CD14-positive monocyte (primary cell): ENCODE data around the gene ACSL3. TPM values are rescaled to one million over a fixed set of nuclear protein-coding genes. Genes with fewer than 3 reads are reported as not detected.

Experiments used
- DNase-seq, 3 donors: peaks; one replicate each; pipeline ENCODE4 v3.0.0-alpha.2; 2011 to 2022
- H2AFZ ChIP-seq: 2 replicates; pipeline ENCODE4 v1.6.0; 2012; ENCODE audit warnings: mild to moderate bottlenecking, low read depth, low read length, inconsistent platforms; ENCODE audit not compliant: insufficient read depth, poor library complexity, severe bottlenecking
- H3K27ac ChIP-seq, 2 donors: 1 replicate in 1 of 2; 2 replicates in 1 of 2; pipeline ENCODE4 v1.5.1; 2012 to 2013; ENCODE audit warnings: low read length in 2 of 2, control low read depth in 1 of 2, inconsistent platforms in 1 of 2, low read depth in 1 of 2, mild to moderate bottlenecking in 1 of 2
- H3K27me3 ChIP-seq, 2 donors: one replicate each; pipeline versions ENCODE4 v1.6.0 to v1.6.1; 2011 to 2013; ENCODE audit warnings: low read length in 2 of 2; ENCODE audit not compliant: control insufficient read depth in 2 of 2, insufficient read depth in 2 of 2
- H3K36me3 ChIP-seq, 2 donors: replicated peaks in 1 of 2; 1 replicate in 1 of 2; 2 replicates in 1 of 2; pipeline versions ENCODE4 v1.5.1 to v1.6.1; 2012 to 2013; ENCODE audit warnings: low read length in 2 of 2, control low read depth in 1 of 2, inconsistent platforms in 1 of 2, mild to moderate bottlenecking in 1 of 2; ENCODE audit not compliant: insufficient read depth in 2 of 2, control insufficient read depth in 1 of 2
- H3K4me1 ChIP-seq, 2 donors: 1 replicate in 1 of 2; 2 replicates in 1 of 2; pipeline versions ENCODE4 v1.5.1 to v1.6.1; 2012 to 2013; ENCODE audit warnings: low read length in 2 of 2, control low read depth in 1 of 2, inconsistent platforms in 1 of 2, mild to moderate bottlenecking in 1 of 2, moderate library complexity in 1 of 2; ENCODE audit not compliant: insufficient read depth in 2 of 2, control insufficient read depth in 1 of 2
- H3K4me2 ChIP-seq: replicated peaks from 2 replicates; pipeline ENCODE3; 2012; ENCODE audit warnings: low read length, moderate library complexity, mild to moderate bottlenecking; ENCODE audit not compliant: poor library complexity, severe bottlenecking; ENCODE audit errors: extremely low read depth
- H3K4me3 ChIP-seq, 3 experiments: fragments of 200-600 bp in 1 of 3; sonication (generic) in 1 of 3; replicated peaks in 1 of 3; 1 replicate in 2 of 3; 2 replicates in 1 of 3; pipeline ENCODE4 v1.5.1; 2011 to 2013; ENCODE audit warnings: low read length in 3 of 3, mild to moderate bottlenecking in 3 of 3, control low read depth in 2 of 3, low read depth in 2 of 3, inconsistent platforms in 1 of 3, moderate library complexity in 1 of 3
- H3K79me2 ChIP-seq: 2 replicates; pipeline ENCODE4 v1.6.0; 2012; ENCODE audit warnings: mild to moderate bottlenecking, control low read depth, inconsistent platforms, low read length, moderate library complexity; ENCODE audit not compliant: insufficient read depth
- H3K9ac ChIP-seq: 2 replicates; pipeline ENCODE4 v1.6.0; 2017; ENCODE audit warnings: low read length, mild to moderate bottlenecking; ENCODE audit not compliant: insufficient read depth, poor library complexity, severe bottlenecking
- H3K9me3 ChIP-seq, 2 donors: replicated peaks in 1 of 2; 1 replicate in 1 of 2; 2 replicates in 1 of 2; pipeline versions ENCODE4 v1.5.1 to v1.6.1; 2012 to 2013; ENCODE audit warnings: low read length in 2 of 2, control low read depth in 1 of 2; ENCODE audit not compliant: control insufficient read depth in 1 of 2, insufficient read depth in 1 of 2
- H4K20me1 ChIP-seq: 2 replicates; pipeline ENCODE4 v1.6.0; 2012; ENCODE audit warnings: mild to moderate bottlenecking, low read length, control low read depth, moderate library complexity; ENCODE audit not compliant: insufficient read depth
- H3K27ac Mint-ChIP-seq, 7 donors: one replicate each; pipeline ENCODE4 v1.8.0; 2020; ENCODE audit warnings: mild to moderate bottlenecking in 7 of 7, mixed read lengths in 7 of 7, moderate library complexity in 6 of 7, inconsistent platforms in 2 of 7
- H3K27me3 Mint-ChIP-seq, 3 donors: one replicate each; pipeline ENCODE4 v1.8.0; 2021 to 2022; ENCODE audit warnings: low read depth in 3 of 3, mild to moderate bottlenecking in 3 of 3, mixed read lengths in 3 of 3, moderate library complexity in 3 of 3, inconsistent platforms in 1 of 3
- H3K36me3 Mint-ChIP-seq, 2 donors: one replicate each; pipeline ENCODE4 v1.8.0; 2020; ENCODE audit warnings: mixed read lengths in 2 of 2, inconsistent platforms in 1 of 2, mild to moderate bottlenecking in 1 of 2
- H3K4me1 Mint-ChIP-seq: one replicate; pipeline ENCODE4 v1.8.0; 2020; ENCODE audit warnings: mild to moderate bottlenecking, mixed read lengths
- H3K4me3 Mint-ChIP-seq, 2 donors: one replicate each; pipeline ENCODE4 v1.8.0; 2020; ENCODE audit warnings: mild to moderate bottlenecking in 2 of 2, mixed read lengths in 2 of 2, moderate library complexity in 1 of 2
- H3K9me3 Mint-ChIP-seq, 7 donors: one replicate each; pipeline ENCODE4 v1.8.0; 2020 to 2022; ENCODE audit warnings: mixed read lengths in 7 of 7, mild to moderate bottlenecking in 6 of 7, moderate library complexity in 6 of 7, inconsistent platforms in 2 of 7
- CTCF ChIP-seq: fragments of 200-600 bp; IDR thresholded peaks from one replicate; pipeline ENCODE4 v1.8.0; 2022; ENCODE audit warnings: antibody characterized with exemption, mild to moderate bottlenecking
- WGBS: methylation state at CpG from one replicate; pipeline ENCODE4 v1.1.5; 2013; ENCODE audit warnings: missing lambda C conversion rate; ENCODE audit not compliant: insufficient coverage; 5-methylcytosine and 5-hydroxymethylcytosine counted together
- intact Hi-C, 2 donors: fragments of 100-400 bp; cut with micrococcal nuclease; formaldehyde crosslinking; loops; one replicate each; pipeline versions ENCODE4 v1.15.0 to v1.15.1; 2023
- polyA plus RNA-seq, 3 donors: library from polyadenylated mRNA; depleted of rRNA in 1 of 3; unstranded in 2 of 3; stranded (reverse) in 1 of 3; fragments of 300-500 nt in 2 of 3; fragments of >200 nt in 1 of 3; fragmentation: Illumina TruSeq in 2 of 3; gene quantifications; 1 replicate in 2 of 3; 2 replicates in 1 of 3; pipeline ENCODE4 v1.2.3, GENCODE V29; 2012 to 2021

ACSL3 gene
- polyA plus RNA-seq, 3 donors, result 8.8 to 24.4 (median 19.9) TPM

- Histone ChIP-seq H3K4me2 (no peak overlapping the region), H3K27me3 (no peaks in the 10 kb centered on the region), H3K79me2 (no peaks in the 10 kb centered on the region), H3K9me3 (no peaks in the 10 kb centered on the region), H3K27ac (no peak overlapping the region), H3K4me1 (peaks cover 7 to 9% of the 10 kb centered on the region in 2 donors), H3K9ac (no peak overlapping the region), H2AFZ (no peak overlapping the region), H3K36me3 (no peaks in the 10 kb centered on the region), H4K20me1 (no peaks in the 10 kb centered on the region), H3K4me3 (no peak overlapping the region)
- no peak overlapping the region for H3K4me3 Mint-ChIP-seq
- H3K36me3 Mint-ChIP-seq, result no peaks in the 10 kb centered on the region
- no peak for DNase-seq
- 86% methylated on average over 1 of the region's 3 CpGs for WGBS
- no peak overlapping the region for H3K27ac Mint-ChIP-seq
- H3K27me3 Mint-ChIP-seq, result peaks cover 0 to 10% (median 5%) of the 10 kb centered on the region in 3 donors
- peaks cover 15% of the 10 kb centered on the region for H3K4me1 Mint-ChIP-seq
- no peak for TF ChIP-seq CTCF
- intact Hi-C loops, result loop anchor here in 1 of 2 donors (10.0 kb wide), 1 partner anchor 485 kb away; no protein-coding TSS in a partner anchor
- H3K9me3 Mint-ChIP-seq, result peaks cover 0 to 5% (median 0%) of the 10 kb centered on the region in 7 donors
These were observed 118.6 kb downstream of the ACSL3 start for GRCh38 chr2:222979484-222979883.

GRCh38 chr2:222982010-222982908, 121.4 kb downstream of the ACSL3 start:
- Histone ChIP-seq H2AFZ (no peak overlapping the region), H3K4me2 (no peak overlapping the region), H3K9me3 (no peaks in the 10 kb centered on the region), H4K20me1 (no peaks in the 10 kb centered on the region), H3K27ac (no peak overlapping the region), H3K36me3 (no peaks in the 10 kb centered on the region), H3K4me1 (peaks cover 7 to 9% of the 10 kb centered on the region in 2 donors), H3K4me3 (no peak overlapping the region), H3K79me2 (no peaks in the 10 kb centered on the region), H3K27me3 (no peaks in the 10 kb centered on the region), H3K9ac (no peak overlapping the region)
- intact Hi-C loops, result no loop called here
- Mint-ChIP-seq H3K27me3 (peaks cover 2 to 8% (median 3%) of the 10 kb centered on the region in 3 donors), H3K27ac (peak overlapping the region in 3 of 7 donors; percentile 42 to 65 (median 50)), H3K4me1 (peaks cover 11% of the 10 kb centered on the region), H3K9me3 (peaks cover 0 to 8% (median 3%) of the 10 kb centered on the region in 7 donors), H3K4me3 (peak overlapping the region in 1 of 2 donors; percentile 5), H3K36me3 (no peaks in the 10 kb centered on the region)
- peak; percentile 18 to 65 (median 20) for DNase-seq
- TF ChIP-seq CTCF, result no peak
- WGBS, result 80% methylated on average over 2 of the region's 8 CpGs
